K562 (cell line): ENCODE results near the gene SLC25A42. TPM values are rescaled to one million over a fixed set of nuclear protein-coding genes. Genes with fewer than 3 reads are reported as not detected.

Experiments used
- ATAC-seq: fragments of 200-7000 bp; cut with Tn5 transposase; 3 replicates; pipeline ENCODE4 v1.9.1; 2020; ENCODE audit warnings: moderate library complexity
- BruUV-seq: library from RNA; stranded (reverse); fragments of 400-500 nt; replicated peaks from 2 replicates; lab custom pipeline; 2021; lab: Mats Ljungman, UMichigan
- CTCF ChIA-PET: fragments of 300-600 bp; formaldehyde crosslinking; extraction: SDS; loops from one replicate; lab custom pipeline; 2021; ENCODE audit warnings: low intra/inter-chr PET ratio; lab: Yijun Ruan, JAX
- POLR2A ChIA-PET: fragments of 300-600, 350-650 bp; sonication (Branson Sonifier 250); formaldehyde crosslinking; extraction: SDS; loops from one replicate; lab custom pipeline; 2021; ENCODE audit warnings: antibody characterized with exemption, inconsistent platforms; lab: Yijun Ruan, JAX
- DNase-seq, 4 experiments: peaks; one replicate each; pipeline versions ENCODE4 v3.0.0 to v3.0.0-alpha.2; 2011 to 2018; ENCODE audit warnings: low spot score in 3 of 4, mixed read lengths in 3 of 4; ENCODE audit errors: extremely low read depth in 1 of 4
- FAIRE-seq: peaks from 2 replicates; lab custom pipeline; 2011; peaks lifted over from hg19 to GRCh38; lab: Jason Lieb, UNC
- H2AFZ ChIP-seq: 2 replicates; pipeline ENCODE4 v1.6.0; 2011; ENCODE audit warnings: low read depth, low read length, control low read depth, inconsistent platforms
- H3K27ac ChIP-seq: fragments of 200-600 bp; 3 replicates; pipeline ENCODE4 v1.8.0; 2011; ENCODE audit warnings: low read depth, mild to moderate bottlenecking, control low read depth, inconsistent platforms, low read length, moderate library complexity, mixed read lengths; ENCODE audit errors: extremely low read depth
- H3K27me3 ChIP-seq, 2 experiments: fragments of 300-600 bp in 1 of 2; 2 replicates in 1 of 2; 3 replicates in 1 of 2; pipeline versions ENCODE4 v1.6.0 to v1.8.0; 2011; ENCODE audit warnings: inconsistent platforms in 2 of 2, low read length in 2 of 2, mild to moderate bottlenecking in 1 of 2, mixed read lengths in 1 of 2, moderate library complexity in 1 of 2; ENCODE audit not compliant: control insufficient read depth in 2 of 2, insufficient read depth in 2 of 2
- H3K36me3 ChIP-seq: fragments of 300-600 bp; 3 replicates; pipeline ENCODE4 v1.8.0; 2011; ENCODE audit warnings: mild to moderate bottlenecking, low read length, inconsistent platforms; ENCODE audit not compliant: control insufficient read depth, insufficient read depth
- H3K4me1 ChIP-seq, 2 experiments: fragments of 200-600 bp in 1 of 2; replicated peaks in 1 of 2; 2 replicates in 1 of 2; 3 replicates in 1 of 2; pipeline versions ENCODE4 v1.5.1 to v1.8.0; 2011; ENCODE audit warnings: inconsistent platforms in 2 of 2, low read length in 2 of 2, mild to moderate bottlenecking in 1 of 2, mixed read lengths in 1 of 2, moderate library complexity in 1 of 2; ENCODE audit not compliant: control insufficient read depth in 2 of 2, insufficient read depth in 2 of 2
- H3K4me2 ChIP-seq: 2 replicates; pipeline ENCODE4 v1.6.1; 2011; ENCODE audit warnings: low read length, control low read depth, inconsistent platforms, mixed read lengths; ENCODE audit not compliant: insufficient read depth
- H3K4me3 ChIP-seq: fragments of 200-600 bp; sonication (generic), shearing (Covaris generic); 2 replicates; pipeline ENCODE4 v1.5.1; 2016; ENCODE audit warnings: control low read depth, inconsistent platforms
- H3K79me2 ChIP-seq: fragments of 200-600 bp; 3 replicates; pipeline ENCODE4 v1.8.0; 2011; ENCODE audit warnings: low read length, inconsistent platforms; ENCODE audit not compliant: control insufficient read depth, insufficient read depth
- H3K9ac ChIP-seq, 2 experiments: 2 replicates each; pipeline versions ENCODE4 v1.6.0 to v1.6.1; 2011; ENCODE audit warnings: low read depth in 2 of 2, low read length in 2 of 2, control low read depth in 1 of 2, inconsistent platforms in 1 of 2, mild to moderate bottlenecking in 1 of 2, mixed read lengths in 1 of 2; ENCODE audit not compliant: insufficient read depth in 1 of 2
- H3K9me1 ChIP-seq: one replicate; pipeline ENCODE4 v1.6.0; 2011; ENCODE audit warnings: inconsistent platforms, mild to moderate bottlenecking, low read length, moderate library complexity; ENCODE audit not compliant: control insufficient read depth, insufficient read depth
- H3K9me3 ChIP-seq: replicated peaks from 2 replicates; pipeline ENCODE4 v1.5.1; 2011; ENCODE audit warnings: low read depth, low read length, inconsistent platforms; ENCODE audit not compliant: control insufficient read depth, insufficient read depth
- H4K20me1 ChIP-seq: replicated peaks from 2 replicates; pipeline ENCODE4 v1.6.1; 2011; ENCODE audit warnings: low read length, inconsistent platforms, mixed read lengths; ENCODE audit not compliant: control insufficient read depth, insufficient read depth
- MED1 ChIP-seq: sonication (generic); formaldehyde crosslinking; IDR thresholded peaks from 2 replicates; pipeline ENCODE4 v1.8.1; 2023; ENCODE audit warnings: missing genetic modification reagents, borderline replicate concordance
- PTRF ChIP-seq: fragments of 450-650 bp; IDR thresholded peaks from 2 replicates; pipeline ENCODE4 v1.6.1; 2016; ENCODE audit warnings: mild to moderate bottlenecking, missing genetic modification characterization, missing compliant biosample characterization
- ZKSCAN8 ChIP-seq: fragments of 200-800 bp; sonication (Bioruptor generic); IDR thresholded peaks from 2 replicates; pipeline ENCODE4 v1.6.1; 2016; ENCODE audit warnings: missing genetic modification characterization, missing compliant biosample characterization
- ZNF12 ChIP-seq: sonication (generic); formaldehyde crosslinking; IDR thresholded peaks from 2 replicates; pipeline ENCODE4 v1.4.0; 2020; ENCODE audit warnings: mild to moderate bottlenecking, missing genetic modification reagents
- ZNF121 ChIP-seq: sonication (generic); formaldehyde crosslinking; conservative IDR thresholded peaks from 2 replicates; pipeline ENCODE4 v1.8.0; 2022; ENCODE audit warnings: missing genetic modification reagents
- ZNF140 ChIP-seq: fragments of 250-450 bp; sonication (Bioruptor Pico); IDR thresholded peaks from 2 replicates; pipeline ENCODE4 v1.8.0; 2021; ENCODE audit warnings: moderate library complexity, mild to moderate bottlenecking, inconsistent platforms
- WGBS: fragments of 100-300 bp; shearing (Covaris generic); methylation state at CpG from one replicate; pipeline ENCODE4 v1.1.6; 2016; ENCODE audit warnings: low coverage, mixed read lengths; ENCODE audit not compliant: insufficient coverage; ENCODE audit errors: missing lambda C conversion rate; 5-methylcytosine and 5-hydroxymethylcytosine counted together
- in situ Hi-C: fragments of 300-500 bp; cut with MboI; formaldehyde crosslinking; loops from 4 replicates; pipeline ENCODE4 v1.15.0; 2018; ENCODE audit warnings: inconsistent platforms, mixed read lengths
- intact Hi-C: fragments of 100-400 bp; cut with micrococcal nuclease; formaldehyde crosslinking; loops from 2 replicates; pipeline ENCODE4 v1.14.2; 2022
- polyA plus RNA-seq, 8 experiments: library from polyadenylated mRNA; depleted of rRNA in 4 of 8; stranded (reverse) in 5 of 8; unstranded in 3 of 8; fragments of >200 nt; fragmentation: Nextera tagmentation in 2 of 8; fragmentation: Illumina TruSeq in 1 of 8; extraction: Ambion mirVana in 2 of 8; extraction: Trizol in 1 of 8; gene quantifications; 2 replicates each; pipeline versions ENCODE4 v1.2.1 to v1.2.3, GENCODE V29; 2011 to 2014; ENCODE audit warnings: inconsistent platforms in 1 of 8, missing spikeins in 1 of 8
- total RNA-seq, 7 experiments: library from RNA; depleted of rRNA in 6 of 7; stranded (reverse); fragments of >200 nt in 6 of 7; fragmentation: Illumina TruSeq in 2 of 7; extraction: Trizol in 2 of 7; gene quantifications; 2 replicates each; pipeline versions ENCODE4 v1.2.1 to v1.2.3, GENCODE V29; 2011 to 2021; ENCODE audit warnings: low replicate concordance in 1 of 7
- TF ChIP-seq, protein P1 (sequence below): fragments of 450-650 bp; IDR thresholded peaks from 2 replicates; pipeline ENCODE4 v1.7.1; 2018; ENCODE audit warnings: mild to moderate bottlenecking, low read depth; ENCODE audit not compliant: partially characterized antibody

Gene SLC25A42
- total and polyA plus RNA-seq, 9 of the 15 experiments (the other 6 are each of a cell fraction or from before 2014, with no cell fraction given), result 0.59 to 32.2 (median 14.1) TPM

DNA sequence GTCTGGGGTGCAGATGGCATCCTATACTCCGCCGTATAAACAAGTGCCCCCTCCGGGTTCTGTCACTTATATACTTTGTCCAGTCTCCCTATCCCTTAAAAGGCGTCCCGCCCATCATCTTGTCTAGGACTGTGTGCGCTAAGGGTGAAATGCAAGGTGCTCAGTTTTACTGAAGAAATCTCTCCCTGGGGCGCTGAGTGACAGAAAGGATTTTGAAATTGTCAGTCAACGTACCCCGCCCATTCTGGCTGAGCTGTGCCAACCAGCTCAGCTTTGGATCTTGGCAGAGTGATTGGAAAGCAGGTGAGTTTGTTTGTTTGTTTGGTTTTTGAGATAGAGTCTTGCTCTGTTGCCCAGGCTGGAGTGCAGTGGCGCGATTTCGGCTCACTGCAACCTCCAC, 78.6 kb downstream of the SLC25A42 start:
- no peaks in the 10 kb centered on the region; a peak in 1 of 5 replicates for H3K27me3 ChIP-seq
- peaks cover 3 to 28% of the 10 kb centered on the region in 2 experiments; a peak in 4 of 5 replicates for H3K4me1 ChIP-seq
- H3K4me2 ChIP-seq, result no peak overlapping the region
- H4K20me1 ChIP-seq, result peaks cover 2% of the 10 kb centered on the region; the same call in 1 of the 2 replicates
- H3K27ac ChIP-seq, result no peak overlapping the region
- no peak for TF ChIP-seq ZNF12 (CRISPR knock-in tag)
- no peak for TF ChIP-seq ZKSCAN8 (CRISPR knock-in tag)
- peak; percentile 44 for TF ChIP-seq ZNF121
- TF ChIP-seq, protein P1, sequence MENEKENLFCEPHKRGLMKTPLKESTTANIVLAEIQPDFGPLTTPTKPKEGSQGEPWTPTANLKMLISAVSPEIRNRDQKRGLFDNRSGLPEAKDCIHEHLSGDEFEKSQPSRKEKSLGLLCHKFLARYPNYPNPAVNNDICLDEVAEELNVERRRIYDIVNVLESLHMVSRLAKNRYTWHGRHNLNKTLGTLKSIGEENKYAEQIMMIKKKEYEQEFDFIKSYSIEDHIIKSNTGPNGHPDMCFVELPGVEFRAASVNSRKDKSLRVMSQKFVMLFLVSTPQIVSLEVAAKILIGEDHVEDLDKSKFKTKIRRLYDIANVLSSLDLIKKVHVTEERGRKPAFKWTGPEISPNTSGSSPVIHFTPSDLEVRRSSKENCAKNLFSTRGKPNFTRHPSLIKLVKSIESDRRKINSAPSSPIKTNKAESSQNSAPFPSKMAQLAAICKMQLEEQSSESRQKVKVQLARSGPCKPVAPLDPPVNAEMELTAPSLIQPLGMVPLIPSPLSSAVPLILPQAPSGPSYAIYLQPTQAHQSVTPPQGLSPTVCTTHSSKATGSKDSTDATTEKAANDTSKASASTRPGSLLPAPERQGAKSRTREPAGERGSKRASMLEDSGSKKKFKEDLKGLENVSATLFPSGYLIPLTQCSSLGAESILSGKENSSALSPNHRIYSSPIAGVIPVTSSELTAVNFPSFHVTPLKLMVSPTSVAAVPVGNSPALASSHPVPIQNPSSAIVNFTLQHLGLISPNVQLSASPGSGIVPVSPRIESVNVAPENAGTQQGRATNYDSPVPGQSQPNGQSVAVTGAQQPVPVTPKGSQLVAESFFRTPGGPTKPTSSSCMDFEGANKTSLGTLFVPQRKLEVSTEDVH, result no peak
- TF ChIP-seq ZNF140 (CRISPR knock-in tag), result no peak
- TF ChIP-seq MED1 (CRISPR knock-in tag), result no peak
- TF ChIP-seq PTRF, result no peak
- TF ChIP-seq, all 486 proteins: peak for 1
- in situ Hi-C loops (loop anchor here (5.0 kb wide), 1 partner anchor 200 kb away; no protein-coding TSS in a partner anchor), intact Hi-C loops (no loop called here)
- ChIA-PET POLR2A (no interaction called here), CTCF (no interaction called here)
- no peak for DNase-seq
- no TSS peak for BruUV-seq
- H3K36me3 ChIP-seq, result no peaks in the 10 kb centered on the region
- H3K9me3 ChIP-seq, result no peaks in the 10 kb centered on the region
- H3K79me2 ChIP-seq, result peaks cover 9% of the 10 kb centered on the region
- no peaks in the 10 kb centered on the region for H3K9me1 ChIP-seq
- H2AFZ ChIP-seq, result no peak overlapping the region
- no peak overlapping the region for H3K9ac ChIP-seq
- no peak for FAIRE-seq
- WGBS, result 59% methylated on average over 12 of the region's 12 CpGs
- no peak for ATAC-seq
- H3K4me3 ChIP-seq, result no peak overlapping the region
